GM18858 (cell line): ENCODE results near the gene HSDL1.

Experiments
- ATAC-seq: cut with Tn5 transposase; IDR thresholded peaks from one replicate; pipeline ENCODE4 v1.9.1; 2021; ENCODE audit not compliant: unreplicated experiment

Gene HSDL1

DNA sequence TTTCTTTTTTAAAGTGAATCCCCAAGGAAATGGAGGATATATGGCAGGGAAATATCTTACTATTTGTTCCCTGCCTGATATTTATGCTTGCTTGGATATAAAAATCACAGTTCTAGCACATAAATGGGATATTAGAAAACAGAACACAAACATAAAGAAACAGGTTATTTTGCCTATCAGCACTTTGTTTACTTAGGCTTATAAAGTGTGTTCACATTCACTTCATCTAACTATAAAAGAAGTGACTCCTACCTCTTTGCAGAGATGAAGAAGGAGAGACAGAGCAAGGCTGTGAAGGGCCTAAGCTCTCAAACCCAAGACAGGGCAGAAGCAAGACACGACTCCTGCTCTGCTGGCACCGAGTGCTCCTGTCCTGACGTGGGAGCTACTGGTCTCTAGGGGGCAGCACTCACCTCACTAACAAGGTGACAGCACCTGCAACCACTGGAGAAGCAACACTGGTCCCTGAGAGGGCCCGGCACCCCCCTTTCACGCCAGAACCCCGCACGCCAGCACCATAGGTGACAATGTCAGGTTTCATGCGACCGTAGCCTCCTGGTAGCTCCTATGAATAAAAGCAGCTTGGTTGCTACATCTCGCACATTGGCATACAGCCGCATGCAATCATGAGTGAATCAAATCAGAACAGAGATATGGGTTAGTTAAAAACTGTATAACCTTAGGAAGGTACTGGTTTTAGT, 60.3 kb downstream of the HSDL1 start:
- no peak for ATAC-seq

DNA sequence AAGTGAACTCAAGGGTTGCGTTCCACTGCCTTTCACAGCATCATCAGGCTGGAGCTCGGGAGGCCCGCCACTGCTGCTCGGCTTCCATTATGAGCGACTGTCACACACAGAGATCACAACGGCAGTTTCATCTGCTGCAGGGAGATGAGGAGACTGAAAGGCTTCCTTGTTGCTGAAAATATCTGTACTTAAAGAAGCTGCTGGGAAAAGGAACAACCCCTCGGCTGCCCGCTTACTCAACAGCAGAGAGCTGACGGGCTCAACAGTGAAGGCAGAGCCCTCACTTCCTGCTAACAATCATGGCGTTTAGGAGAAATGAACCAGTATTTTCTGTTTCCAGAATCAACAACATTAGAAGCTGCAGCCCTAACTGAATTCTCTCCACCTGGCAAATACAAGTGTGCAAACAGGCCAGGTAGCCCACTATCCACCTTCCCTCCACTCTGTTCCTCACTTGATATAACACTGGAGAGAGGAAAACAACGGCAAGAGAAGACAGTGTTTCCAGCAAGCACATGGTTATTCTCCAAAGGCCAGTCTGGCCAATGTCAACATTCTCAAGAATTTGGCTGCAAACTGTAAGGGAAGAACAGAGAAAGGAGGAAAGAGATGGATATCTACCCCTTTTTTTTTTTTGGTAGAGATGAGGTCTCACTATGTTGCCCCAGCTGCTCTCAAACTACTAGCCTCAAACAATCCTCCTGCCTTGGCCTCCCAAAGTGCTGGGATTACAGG, 62.0 kb downstream of the HSDL1 start:
- no peak for ATAC-seq

DNA sequence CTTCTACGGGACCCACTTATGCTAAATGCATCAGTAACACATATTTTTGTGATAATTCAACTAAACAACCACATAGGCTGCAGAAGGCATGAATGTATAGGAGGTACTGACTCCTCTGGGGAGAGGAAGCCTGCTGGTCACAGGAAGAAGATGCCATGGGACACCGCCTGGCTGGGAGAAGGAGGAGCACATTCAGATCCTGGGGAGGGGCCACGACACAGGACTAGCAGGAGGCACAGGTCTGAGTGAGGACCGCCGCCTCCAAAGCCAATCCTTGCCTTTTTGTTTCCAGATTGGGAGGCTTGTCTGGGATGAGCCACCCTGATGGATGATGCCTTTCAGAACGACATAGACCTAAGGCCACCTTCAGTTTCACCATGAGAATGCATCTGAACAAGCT, 62.9 kb downstream of the HSDL1 start:
- no peak for ATAC-seq

DNA sequence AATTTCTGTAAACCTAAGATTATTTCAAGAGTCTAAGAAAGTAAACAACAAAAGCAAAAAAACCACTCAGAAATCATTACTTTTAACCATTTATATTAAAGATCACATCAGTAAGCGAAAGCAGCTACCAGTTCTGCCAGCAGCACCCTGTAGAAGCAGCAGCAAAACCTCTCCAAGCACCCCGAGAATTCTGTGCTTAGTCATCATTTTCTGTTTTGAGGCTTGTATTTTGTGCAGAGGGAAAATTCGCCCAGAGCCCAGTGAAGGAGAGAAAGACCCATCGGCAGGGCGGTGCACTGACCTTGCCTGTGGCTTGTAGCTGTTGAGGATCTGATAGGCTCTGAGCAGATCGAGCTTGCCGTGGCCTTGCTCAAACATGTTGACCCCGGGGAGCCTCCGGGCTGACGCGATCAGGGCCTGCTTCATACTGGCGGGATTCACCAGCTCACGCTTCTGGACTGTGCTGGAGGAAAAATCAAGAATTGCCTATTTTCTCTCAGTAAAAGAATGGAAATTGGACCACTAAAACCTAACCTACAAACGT, 63.5 kb downstream of the HSDL1 start:
- ATAC-seq: no peak

DNA sequence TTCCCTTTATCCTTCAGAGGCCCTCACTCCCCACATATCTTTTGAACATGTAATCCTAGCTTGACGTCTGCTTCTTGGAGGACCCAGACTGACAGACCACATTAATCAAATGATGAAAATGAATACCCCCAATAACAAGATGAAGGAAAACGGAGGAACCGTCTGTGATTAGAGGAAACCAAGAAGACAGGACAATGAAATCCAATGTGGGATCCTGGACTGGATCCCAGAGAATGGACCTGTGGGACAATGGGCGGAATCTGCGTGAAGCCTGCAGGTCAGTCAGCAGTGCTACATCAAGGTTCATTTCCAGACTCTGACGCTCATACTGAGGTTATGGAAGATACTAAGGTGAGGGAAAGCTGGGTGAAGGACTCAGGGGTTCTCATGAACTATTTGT, 64.2 kb downstream of the HSDL1 start:
- ATAC-seq: no peak

DNA sequence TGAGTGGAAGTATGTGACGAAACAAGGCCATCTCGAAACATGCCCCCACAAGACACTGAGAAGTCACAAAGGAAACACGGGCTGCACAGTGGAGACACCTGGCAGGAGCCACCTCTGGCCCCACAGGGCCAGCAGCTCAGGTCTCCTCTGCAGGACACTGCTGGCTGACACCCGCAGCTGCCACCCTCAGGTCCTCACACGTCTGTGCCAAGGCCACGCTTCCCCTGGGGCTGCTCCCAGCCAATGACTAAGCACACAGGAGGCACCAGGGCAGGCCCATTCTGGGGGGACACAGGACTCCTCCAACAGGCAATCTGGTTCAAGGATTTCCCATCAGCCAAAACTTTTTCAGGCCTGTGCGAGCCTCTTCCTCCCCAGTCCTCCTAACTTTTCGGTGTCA, 64.6 kb downstream of the HSDL1 start:
- no peak for ATAC-seq

DNA sequence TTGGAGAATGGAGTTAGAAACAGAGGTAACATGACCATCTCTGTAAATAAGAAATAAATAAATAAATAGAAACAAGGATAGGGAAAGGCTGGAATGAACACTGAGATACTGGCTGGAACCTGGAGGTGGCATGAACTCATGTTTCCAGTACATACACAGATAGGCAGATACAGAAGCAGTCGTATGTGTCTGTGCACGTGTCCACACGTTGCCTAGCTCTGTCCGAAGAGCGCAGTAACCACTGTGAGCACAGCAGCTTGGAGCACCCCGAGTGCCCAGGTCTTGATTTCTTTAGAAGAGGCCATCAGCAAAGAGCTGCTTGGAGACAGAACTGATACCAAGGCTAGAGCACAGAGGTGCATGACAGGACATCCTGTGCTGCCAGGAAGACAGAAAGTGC, 65.3 kb downstream of the HSDL1 start:
- no peak for ATAC-seq

DNA sequence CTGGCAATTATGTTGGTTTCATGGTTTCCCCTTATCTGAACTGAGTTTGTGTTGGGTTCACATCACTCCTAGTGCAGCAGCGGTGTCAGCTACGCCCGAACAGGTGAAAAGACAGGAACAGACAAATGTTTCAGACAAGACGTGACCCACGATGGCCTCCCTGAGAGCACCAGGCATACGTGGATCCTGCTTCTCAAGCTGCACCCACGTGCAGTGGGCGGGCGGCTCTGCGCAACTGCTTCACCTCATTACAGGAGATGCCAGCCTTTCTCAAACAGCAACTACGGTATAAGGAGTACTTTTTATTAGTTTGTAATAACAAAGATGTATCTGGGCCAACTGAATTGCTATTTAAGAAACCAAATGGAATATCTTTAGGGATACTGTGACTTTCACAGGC, 69.6 kb downstream of the HSDL1 start:
- no peak for ATAC-seq

DNA sequence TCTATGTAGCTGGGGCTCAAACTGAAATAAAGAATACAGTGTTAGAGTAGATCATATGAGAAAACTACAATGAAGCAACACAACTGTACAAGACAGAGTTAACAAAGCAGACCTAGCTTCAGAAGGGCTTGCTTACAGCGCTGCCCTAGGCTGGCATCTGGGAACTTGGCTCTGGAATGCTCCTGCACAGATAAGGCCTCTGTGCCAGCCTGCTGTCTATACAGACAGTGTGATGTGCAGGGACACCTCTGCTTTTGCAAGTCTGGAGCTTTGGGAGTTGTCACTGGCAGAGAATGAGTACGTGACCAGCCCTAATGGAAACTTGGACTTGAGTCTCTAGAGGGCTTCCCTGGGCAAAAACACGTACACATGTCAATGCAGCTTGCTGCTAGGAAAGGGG, 70.3 kb downstream of the HSDL1 start:
- ATAC-seq: no peak
